HG03060 (cell line): ENCODE measurements around the gene THADA.
A peak's percentile ranks its signal among the peaks of the same experiment; 100 is the strongest.
"Not testable (repeated sequence)": the region's sequence is repeated elsewhere in the genome, so short reads cannot be mapped to it uniquely, and the experiment has no call there.

Experiments
- ATAC-seq: cut with Tn5 transposase; IDR thresholded peaks from one replicate; pipeline ENCODE4 v1.9.1; 2021; ENCODE audit warnings: low read depth, moderate number of reproducible peaks; ENCODE audit not compliant: unreplicated experiment

THADA gene

GRCh38 chr2:43448822-43449110 is 147.1 kb downstream of the THADA start:
- ATAC-seq, result no peak

DNA sequence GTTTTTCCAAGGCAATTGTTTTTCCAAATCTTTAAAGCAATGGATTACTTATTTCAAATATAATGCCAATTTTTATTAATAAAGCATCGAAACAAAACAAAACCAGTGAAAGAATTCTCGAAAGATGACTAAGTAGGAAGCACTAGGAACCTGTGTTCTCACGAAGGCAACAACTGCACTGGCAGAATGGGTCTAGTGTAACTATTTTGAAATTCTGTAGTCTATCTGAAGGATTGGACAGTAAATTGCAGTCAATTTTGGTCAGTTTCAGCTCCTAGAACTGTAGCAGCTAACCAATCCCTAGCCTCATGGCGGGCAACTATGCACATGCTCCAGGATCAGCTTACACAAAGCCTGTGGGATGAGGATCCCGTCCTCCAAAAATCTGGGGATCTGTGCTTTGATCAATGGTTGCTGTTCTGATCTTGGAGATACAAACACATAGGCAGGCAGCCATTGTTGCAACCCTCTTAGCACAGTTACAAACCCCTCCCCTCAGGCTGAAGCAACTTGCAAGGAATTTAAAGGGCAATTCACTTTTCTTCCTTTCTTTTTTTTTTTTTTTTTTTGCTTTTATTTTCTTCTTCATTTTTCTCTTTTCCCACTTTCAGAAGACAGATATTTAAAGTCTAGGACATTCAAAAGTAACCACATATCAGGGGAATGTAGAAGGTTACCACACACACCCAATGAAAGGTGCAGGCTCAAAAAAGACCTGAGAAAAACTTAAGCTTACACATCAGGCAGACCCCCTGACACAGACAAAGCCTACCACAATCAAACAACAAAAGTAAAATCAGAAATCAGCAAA is 147.6 kb downstream of the THADA start:
- no peak for ATAC-seq

- not testable (repeated sequence) for ATAC-seq
These were observed 149.1 kb downstream of the THADA start for GRCh38 chr2:43446755-43447154.

DNA sequence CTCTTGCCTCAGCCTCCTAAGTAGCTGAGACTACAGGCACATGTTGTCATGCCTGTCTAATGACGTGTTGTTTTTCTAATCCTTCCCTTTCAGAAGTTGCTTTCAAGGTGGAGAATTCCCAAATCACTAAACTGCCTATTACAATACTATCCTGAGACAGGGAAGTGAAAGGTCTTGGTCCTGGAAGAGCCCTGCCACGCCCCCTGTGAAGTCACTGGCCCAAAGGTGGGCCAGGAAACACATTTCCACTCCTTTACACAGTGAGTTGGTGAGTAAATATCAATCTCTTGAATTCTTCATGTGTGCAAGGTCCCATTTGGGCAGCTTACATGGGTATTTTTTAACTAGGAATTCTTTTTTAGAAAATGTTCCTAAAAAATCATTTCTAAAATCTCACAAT is 150.1 kb downstream of the THADA start:
- ATAC-seq, result no peak

DNA sequence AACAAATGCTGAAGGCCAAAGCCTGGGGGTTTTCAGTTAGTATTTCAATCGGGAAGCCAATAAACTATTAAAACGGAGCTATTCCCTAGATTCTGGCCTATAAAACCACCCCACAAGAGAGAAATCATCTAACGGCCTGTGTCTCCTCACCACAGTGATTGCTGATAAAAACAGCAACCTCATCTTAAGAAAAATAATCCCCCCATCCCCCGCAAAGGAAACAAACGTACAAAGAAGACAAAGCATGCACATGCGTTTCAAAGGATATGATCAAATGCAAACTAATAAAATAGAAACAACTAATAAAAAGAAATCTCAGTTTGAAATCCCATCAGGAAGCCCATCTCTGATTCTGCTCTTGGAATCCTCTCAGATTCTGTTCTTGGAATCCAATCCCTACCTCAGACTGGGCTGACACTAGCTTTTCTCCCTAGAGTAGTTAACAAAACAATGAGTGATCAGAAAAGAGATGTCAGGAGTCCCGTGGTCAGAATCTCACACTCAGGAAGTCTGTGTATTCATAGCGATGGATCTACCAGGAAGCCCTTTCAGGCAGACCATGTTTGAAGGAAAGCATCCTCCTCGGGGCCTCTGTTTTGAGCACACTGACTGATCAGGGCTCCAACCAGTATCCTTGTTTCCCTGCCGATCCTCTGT is 150.7 kb downstream of the THADA start:
- no peak for ATAC-seq

DNA sequence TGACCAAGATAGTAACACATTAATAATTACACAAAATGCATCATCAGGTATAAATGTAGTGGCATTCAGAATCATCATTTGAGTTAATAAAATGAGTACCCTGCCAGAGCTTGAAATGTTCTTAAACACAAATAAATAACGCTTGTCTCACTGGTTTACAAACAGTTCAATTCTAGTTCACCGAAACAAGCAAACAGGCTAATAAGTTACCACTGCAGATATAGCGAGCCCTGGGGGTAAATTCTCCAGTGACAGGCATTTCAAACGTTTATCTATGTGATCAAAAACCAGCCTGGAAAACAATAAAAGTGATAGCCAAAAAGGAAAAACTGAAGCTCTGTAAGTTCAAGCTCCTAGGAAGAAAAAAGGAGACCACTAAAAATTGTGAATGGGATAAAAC is 152.6 kb downstream of the THADA start:
- ATAC-seq, result no peak

GRCh38 chr2:43441195-43441594 is 154.6 kb downstream of the THADA start:
- no peak for ATAC-seq

DNA sequence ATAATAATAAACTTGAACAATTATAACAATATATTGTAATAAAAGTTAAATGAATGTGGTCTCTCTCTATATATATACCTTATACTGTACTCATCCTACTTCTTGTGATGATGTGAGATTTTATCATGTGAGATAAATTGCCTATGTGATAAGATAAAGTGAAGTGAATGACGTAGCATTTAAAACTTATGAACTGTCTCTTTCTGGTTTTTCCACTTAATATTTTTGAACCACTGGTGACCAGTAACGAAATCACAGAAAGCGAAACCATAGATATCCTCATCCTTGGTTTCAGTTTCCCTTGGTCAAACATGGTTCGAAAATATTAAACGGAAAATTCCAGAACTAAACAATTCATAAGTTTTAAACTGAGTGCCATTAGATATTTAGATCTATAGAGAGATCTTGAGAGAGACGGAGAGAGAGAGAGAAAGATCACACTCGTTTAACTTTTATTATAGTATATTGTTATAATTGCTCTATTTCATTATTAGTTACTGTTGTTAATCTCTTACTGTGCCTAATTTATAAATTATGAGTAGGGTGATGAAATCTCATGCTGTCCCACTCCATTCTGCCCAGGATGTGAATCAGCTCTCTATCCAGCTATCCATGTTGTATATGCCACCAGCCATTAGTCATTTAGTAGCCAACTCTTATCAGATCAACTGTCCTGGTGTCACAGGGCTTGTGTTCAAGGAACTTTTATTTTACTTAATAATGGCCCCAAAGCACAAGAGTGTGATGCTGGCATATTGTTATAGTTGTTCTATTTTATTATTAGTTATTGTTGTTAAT is 156.8 kb downstream of the THADA start:
- ATAC-seq, result no peak

GRCh38 chr2:43438342-43438741 is 157.5 kb downstream of the THADA start:
- ATAC-seq, result no peak

GRCh38 chr2:43437363-43437762 is 158.5 kb downstream of the THADA start:
- no peak for ATAC-seq

DNA sequence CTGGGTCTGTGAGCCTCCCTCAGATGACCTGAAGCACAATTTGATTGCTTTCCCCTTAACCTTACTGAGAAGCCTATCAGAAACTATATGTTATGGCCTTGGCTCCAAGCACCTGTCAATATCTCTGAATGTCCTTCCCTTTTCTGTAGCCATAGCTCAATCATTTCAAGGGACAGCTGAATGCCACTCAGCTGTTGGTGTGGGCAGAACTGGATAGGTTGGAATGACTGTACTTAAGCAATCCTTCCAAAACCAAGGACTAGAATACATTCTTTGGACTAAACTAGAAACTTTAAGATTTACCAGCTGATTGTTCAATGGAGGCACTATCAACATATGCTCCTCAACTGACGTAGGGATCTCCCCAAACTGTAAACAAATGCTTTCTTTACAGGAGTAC is 159.4 kb downstream of the THADA start:
- ATAC-seq, result no peak

GRCh38 chr2:43435746-43436145 is 160.1 kb downstream of the THADA start:
- no peak for ATAC-seq

- no peak for ATAC-seq
These were observed 165.3 kb downstream of the THADA start for GRCh38 chr2:43430489-43430888.

DNA sequence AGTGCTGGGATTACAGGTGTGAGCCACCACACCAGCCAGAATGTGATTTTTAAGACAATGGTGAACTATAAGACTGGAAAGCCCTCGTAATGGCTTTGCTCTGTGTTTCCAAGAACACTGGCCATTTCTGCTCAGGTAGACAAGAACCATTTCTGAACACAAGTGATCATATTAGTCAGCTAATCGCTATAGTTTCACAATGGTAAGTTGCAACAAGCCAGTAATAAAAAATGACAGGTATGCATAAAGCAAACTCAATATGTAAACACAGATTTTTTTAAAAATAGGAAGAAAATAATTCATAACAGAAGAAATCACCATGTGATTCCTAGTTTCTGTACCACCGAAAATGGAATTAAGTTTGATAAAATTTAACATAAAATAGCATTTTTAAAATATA is 166.5 kb downstream of the THADA start:
- no peak for ATAC-seq

DNA sequence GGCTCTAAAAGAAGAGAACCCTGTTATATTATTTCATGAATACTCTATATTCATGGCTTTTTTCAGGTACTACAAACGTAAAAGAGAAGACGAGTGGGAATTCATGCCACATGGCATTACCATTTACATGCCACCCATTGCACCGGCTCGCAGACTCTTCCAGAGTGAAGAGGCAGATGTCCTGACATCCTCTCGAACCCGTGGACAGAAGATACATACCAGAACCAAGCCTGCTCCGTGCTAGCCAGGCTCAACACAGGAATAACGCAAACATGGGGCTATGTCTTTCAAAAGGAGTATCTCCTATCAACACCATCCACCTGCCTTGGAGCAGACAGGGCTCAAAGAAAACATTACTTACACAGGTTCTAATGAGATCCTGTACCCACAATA is 168.8 kb downstream of the THADA start:
- no peak for ATAC-seq

GRCh38 chr2:43426305-43427031 is 169.4 kb downstream of the THADA start:
- ATAC-seq, result peak; percentile 91

GRCh38 chr2:43425659-43426058 is 170.2 kb downstream of the THADA start:
- no peak for ATAC-seq

GRCh38 chr2:43424262-43425207 is 171.3 kb downstream of the THADA start:
- no peak for ATAC-seq

DNA sequence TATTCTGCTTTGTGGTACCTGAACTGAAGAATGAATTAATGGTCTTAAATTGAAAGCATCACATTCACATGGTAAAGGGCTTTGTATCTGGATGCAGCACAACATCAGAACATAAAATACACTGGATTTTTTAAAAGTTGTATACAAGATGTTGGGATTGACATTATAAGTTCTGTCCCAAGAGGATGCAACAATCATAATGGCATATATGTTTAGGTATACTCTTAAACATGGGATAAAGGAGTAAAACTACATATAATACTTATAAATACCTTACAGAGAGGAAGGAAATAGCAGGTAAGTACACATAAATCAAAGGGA is 171.9 kb downstream of the THADA start:
- ATAC-seq, result no peak

DNA sequence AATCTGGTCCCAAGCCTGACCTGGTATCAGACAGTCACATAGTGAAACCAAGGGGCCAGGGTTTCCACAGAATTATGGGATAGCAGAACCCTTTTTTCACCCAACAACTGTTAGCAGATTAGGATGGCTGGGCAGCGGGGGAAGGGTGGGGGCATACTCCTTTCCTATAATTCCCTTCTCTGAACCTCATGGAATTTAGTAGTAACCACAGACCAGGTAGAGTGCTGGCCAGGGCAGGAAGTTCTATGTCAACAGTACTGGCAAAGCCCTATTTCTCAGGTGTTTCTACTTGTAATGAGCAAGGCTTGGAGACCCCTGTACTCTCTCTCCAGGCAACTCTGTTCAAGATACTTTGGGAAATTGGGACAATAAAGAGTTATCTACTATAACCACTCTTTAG is 174.6 kb downstream of the THADA start:
- ATAC-seq, result no peak
